IPS-18c (cell line): ENCODE measurements around the gene ZNF592.

Experiments
- H3K4me3 ChIP-seq: 2 replicates; pipeline ENCODE4 v1.7.0; 2013; ENCODE audit warnings: low read depth, mild to moderate bottlenecking, low read length, moderate library complexity; ENCODE audit not compliant: insufficient read depth
- H3K9me3 ChIP-seq: one replicate; pipeline ENCODE4 v1.6.1; 2013; ENCODE audit warnings: mild to moderate bottlenecking, low read length, moderate library complexity; ENCODE audit not compliant: control insufficient read depth, insufficient read depth

The ZNF592 gene

GRCh38 chr15:84764989-84765388, 16.6 kb downstream of the ZNF592 start:
- Histone ChIP-seq H3K9me3 (no peaks in the 10 kb centered on the region), H3K4me3 (no peak overlapping the region)

- Histone ChIP-seq H3K4me3 (no peak overlapping the region), H3K9me3 (no peaks in the 10 kb centered on the region)
Observed at GRCh38 chr15:84765675-84766074, 17.3 kb downstream of the ZNF592 start.

- Histone ChIP-seq H3K9me3 (no peaks in the 10 kb centered on the region), H3K4me3 (no peak overlapping the region)
Observed at GRCh38 chr15:84766461-84767035, 18.2 kb downstream of the ZNF592 start.

- H3K4me3 ChIP-seq: no peak overlapping the region
- no peaks in the 10 kb centered on the region for H3K9me3 ChIP-seq
Observed at GRCh38 chr15:84772031-84772430, 23.6 kb downstream of the ZNF592 start.

GRCh38 chr15:84772467-84772866, 24.1 kb downstream of the ZNF592 start:
- no peak overlapping the region for H3K4me3 ChIP-seq
- H3K9me3 ChIP-seq: no peaks in the 10 kb centered on the region

- Histone ChIP-seq H3K4me3 (no peak overlapping the region), H3K9me3 (no peaks in the 10 kb centered on the region)
Observed at GRCh38 chr15:84773716-84774115, 25.3 kb downstream of the ZNF592 start.

GRCh38 chr15:84775867-84776449, 27.6 kb downstream of the ZNF592 start:
- no peaks in the 10 kb centered on the region for H3K9me3 ChIP-seq
- H3K4me3 ChIP-seq: no peak overlapping the region

- no peaks in the 10 kb centered on the region for H3K9me3 ChIP-seq
- no peak overlapping the region for H3K4me3 ChIP-seq
Observed at GRCh38 chr15:84778194-84778593, 29.8 kb downstream of the ZNF592 start.

GRCh38 chr15:84780492-84780891, 32.1 kb downstream of the ZNF592 start:
- Histone ChIP-seq H3K9me3 (no peaks in the 10 kb centered on the region), H3K4me3 (no peak overlapping the region)

GRCh38 chr15:84781495-84781894, 33.1 kb downstream of the ZNF592 start:
- Histone ChIP-seq H3K4me3 (no peak overlapping the region), H3K9me3 (no peaks in the 10 kb centered on the region)

GRCh38 chr15:84782346-84782745, 34.0 kb downstream of the ZNF592 start:
- no peaks in the 10 kb centered on the region for H3K9me3 ChIP-seq

GRCh38 chr15:84783493-84784251, 35.3 kb downstream of the ZNF592 start:
- Histone ChIP-seq H3K4me3 (no peak overlapping the region), H3K9me3 (no peaks in the 10 kb centered on the region)

More at GRCh38 chr15:84782346-84782745, 34.0 kb downstream of the ZNF592 start:
- no peak overlapping the region for H3K4me3 ChIP-seq

- Histone ChIP-seq H3K9me3 (no peaks in the 10 kb centered on the region), H3K4me3 (no peak overlapping the region)
Observed at GRCh38 chr15:84784262-84784661, 35.9 kb downstream of the ZNF592 start.

- H3K4me3 ChIP-seq: no peak overlapping the region
- no peaks in the 10 kb centered on the region for H3K9me3 ChIP-seq
Observed at GRCh38 chr15:84785053-84785452, 36.7 kb downstream of the ZNF592 start.

GRCh38 chr15:84788500-84788899, 40.1 kb downstream of the ZNF592 start:
- Histone ChIP-seq H3K9me3 (no peaks in the 10 kb centered on the region), H3K4me3 (no peak overlapping the region)

GRCh38 chr15:84789762-84790161, 41.4 kb downstream of the ZNF592 start:
- no peaks in the 10 kb centered on the region for H3K9me3 ChIP-seq
- no peak overlapping the region for H3K4me3 ChIP-seq

GRCh38 chr15:84790676-84791075, 42.3 kb downstream of the ZNF592 start:
- H3K4me3 ChIP-seq: no peak overlapping the region
- no peaks in the 10 kb centered on the region for H3K9me3 ChIP-seq

- Histone ChIP-seq H3K4me3 (no peak overlapping the region), H3K9me3 (no peaks in the 10 kb centered on the region)
Observed at GRCh38 chr15:84791763-84792162, 43.4 kb downstream of the ZNF592 start.
